DND-41 (cell line): Measurements from ENCODE around the gene PPP4C.
"Not testable (repeated sequence)": the region's sequence is repeated elsewhere in the genome, so short reads cannot be mapped to it uniquely, and the experiment has no call there.

ENCODE experiments used
- ATAC-seq: fragments of 200-7000 bp; cut with Tn5 transposase; 3 replicates; pipeline ENCODE4 v1.9.1; 2021; ENCODE audit warnings: low read depth; ENCODE audit not compliant: insufficient read depth
- DNase-seq: peaks from one replicate; pipeline ENCODE4 v3.0.0-alpha.2; 2020
- H2AFZ ChIP-seq: 2 replicates; pipeline ENCODE4 v1.6.0; 2012; ENCODE audit warnings: low read depth, low read length
- H3K27ac ChIP-seq: 2 replicates; pipeline ENCODE4 v1.5.1; 2012; ENCODE audit warnings: low read length, inconsistent platforms
- H3K27me3 ChIP-seq: fragments of 200-600 bp; sonication (generic); 2 replicates; pipeline ENCODE4 v1.6.0; 2012; ENCODE audit warnings: low read length, mild to moderate bottlenecking, inconsistent platforms; ENCODE audit not compliant: insufficient read depth, poor library complexity
- H3K36me3 ChIP-seq: 2 replicates; pipeline ENCODE4 v1.5.1; 2012; ENCODE audit warnings: low read length, inconsistent platforms; ENCODE audit not compliant: insufficient read depth
- H3K4me1 ChIP-seq: 2 replicates; pipeline ENCODE4 v1.5.1; 2012; ENCODE audit warnings: mild to moderate bottlenecking, low read length; ENCODE audit not compliant: insufficient read depth
- H3K4me2 ChIP-seq: 2 replicates; pipeline ENCODE4 v1.6.0; 2012; ENCODE audit warnings: mild to moderate bottlenecking, moderate library complexity, low read length, inconsistent platforms; ENCODE audit not compliant: insufficient read depth
- H3K4me3 ChIP-seq, 2 experiments: fragments of 200-600 bp in 1 of 2; shearing (Covaris generic) in 1 of 2; 2 replicates each; pipeline ENCODE4 v1.5.1; 2012 to 2016; ENCODE audit warnings: inconsistent platforms in 2 of 2, low read length in 2 of 2, mild to moderate bottlenecking in 2 of 2, low read depth in 1 of 2, moderate library complexity in 1 of 2
- H3K79me2 ChIP-seq: 2 replicates; pipeline ENCODE4 v1.6.0; 2012; ENCODE audit warnings: low read length, inconsistent platforms; ENCODE audit not compliant: insufficient read depth
- H3K9ac ChIP-seq: 2 replicates; pipeline ENCODE4 v1.6.0; 2012; ENCODE audit warnings: low read depth, mild to moderate bottlenecking, inconsistent platforms, low read length, moderate library complexity
- H3K9me3 ChIP-seq: 2 replicates; pipeline ENCODE4 v1.5.1; 2012; ENCODE audit warnings: low read length, moderate library complexity, mild to moderate bottlenecking, inconsistent platforms; ENCODE audit not compliant: insufficient read depth, severe bottlenecking
- H4K20me1 ChIP-seq: 2 replicates; pipeline ENCODE4 v1.6.0; 2012; ENCODE audit warnings: low read length; ENCODE audit not compliant: insufficient read depth
- EZH2 ChIP-seq: IDR thresholded peaks from 3 replicates; pipeline ENCODE4 v1.6.1; 2012; ENCODE audit warnings: borderline replicate concordance, low read depth, mild to moderate bottlenecking, moderate library complexity, low read length, inconsistent platforms; ENCODE audit not compliant: severe bottlenecking
- TF ChIP-seq, protein P1 (sequence below): IDR thresholded peaks from 2 replicates; pipeline ENCODE4 v1.5.1; 2012; ENCODE audit warnings: borderline replicate concordance, low read length, moderate library complexity, mild to moderate bottlenecking; ENCODE audit not compliant: poor library complexity, severe bottlenecking; ENCODE audit errors: extremely low read depth

Gene PPP4C

DNA sequence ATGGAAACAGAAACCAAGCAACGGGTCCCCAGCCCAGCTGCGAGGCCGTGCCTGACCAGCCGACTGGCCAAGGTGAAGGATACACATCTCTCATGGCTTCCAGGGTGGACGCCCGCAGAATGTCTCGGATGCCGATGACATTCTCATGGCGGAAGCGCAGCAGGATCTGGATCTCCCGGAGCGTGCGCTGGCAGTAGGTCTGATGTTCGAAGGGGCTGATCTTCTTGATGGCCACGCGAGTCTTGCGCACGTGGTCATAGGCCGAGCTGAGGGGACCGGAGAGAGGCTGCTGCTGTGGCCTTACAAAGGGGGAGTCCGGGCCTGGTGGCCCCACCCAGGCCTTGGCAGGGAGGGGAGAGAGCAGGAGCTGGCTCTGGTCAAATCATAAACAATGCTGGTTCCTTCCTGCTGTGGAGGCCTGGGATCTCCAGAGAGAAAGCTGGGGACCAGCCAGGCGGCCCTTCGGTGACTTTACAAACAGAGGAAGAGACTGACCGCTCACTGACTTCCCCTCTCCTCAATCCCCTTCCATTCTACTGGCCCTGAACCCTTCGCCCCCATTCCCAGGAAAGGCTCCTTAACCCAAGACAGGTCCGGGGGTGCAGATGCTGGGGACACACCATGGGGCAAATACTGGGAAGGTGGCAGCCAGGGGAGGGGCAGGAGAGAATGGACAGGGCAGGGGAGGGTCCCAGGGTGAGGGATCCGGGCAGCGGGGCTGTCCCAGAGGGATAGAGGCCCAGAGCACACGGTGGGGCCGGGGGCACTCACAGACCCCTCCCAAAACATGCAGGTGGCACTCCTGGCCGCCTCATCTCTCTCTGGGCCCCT is 46.2 kb downstream of the PPP4C start:
- no peaks in the 10 kb centered on the region for H3K27me3 ChIP-seq
- H3K36me3 ChIP-seq, result peaks cover 31% of the 10 kb centered on the region
- H3K4me2 ChIP-seq, result peak overlapping the region; percentile 95
- H4K20me1 ChIP-seq, result no peaks in the 10 kb centered on the region
- peaks cover 19% of the 10 kb centered on the region for H3K4me1 ChIP-seq
- ATAC-seq, result no peak
- peak overlapping the region; percentile 75 to 80; a peak in 3 of 4 replicates for H3K4me3 ChIP-seq
- peak overlapping the region; percentile 70 for H3K27ac ChIP-seq
- peak overlapping the region; percentile 97 for H3K9ac ChIP-seq
- no peak for TF ChIP-seq EZH2
- TF ChIP-seq, protein P1, sequence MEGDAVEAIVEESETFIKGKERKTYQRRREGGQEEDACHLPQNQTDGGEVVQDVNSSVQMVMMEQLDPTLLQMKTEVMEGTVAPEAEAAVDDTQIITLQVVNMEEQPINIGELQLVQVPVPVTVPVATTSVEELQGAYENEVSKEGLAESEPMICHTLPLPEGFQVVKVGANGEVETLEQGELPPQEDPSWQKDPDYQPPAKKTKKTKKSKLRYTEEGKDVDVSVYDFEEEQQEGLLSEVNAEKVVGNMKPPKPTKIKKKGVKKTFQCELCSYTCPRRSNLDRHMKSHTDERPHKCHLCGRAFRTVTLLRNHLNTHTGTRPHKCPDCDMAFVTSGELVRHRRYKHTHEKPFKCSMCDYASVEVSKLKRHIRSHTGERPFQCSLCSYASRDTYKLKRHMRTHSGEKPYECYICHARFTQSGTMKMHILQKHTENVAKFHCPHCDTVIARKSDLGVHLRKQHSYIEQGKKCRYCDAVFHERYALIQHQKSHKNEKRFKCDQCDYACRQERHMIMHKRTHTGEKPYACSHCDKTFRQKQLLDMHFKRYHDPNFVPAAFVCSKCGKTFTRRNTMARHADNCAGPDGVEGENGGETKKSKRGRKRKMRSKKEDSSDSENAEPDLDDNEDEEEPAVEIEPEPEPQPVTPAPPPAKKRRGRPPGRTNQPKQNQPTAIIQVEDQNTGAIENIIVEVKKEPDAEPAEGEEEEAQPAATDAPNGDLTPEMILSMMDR, result no peak
- no peaks in the 10 kb centered on the region for H3K9me3 ChIP-seq
- H3K79me2 ChIP-seq, result peaks cover 20% of the 10 kb centered on the region
- DNase-seq, result no peak
- peak overlapping the region; percentile 78 for H2AFZ ChIP-seq

DNA sequence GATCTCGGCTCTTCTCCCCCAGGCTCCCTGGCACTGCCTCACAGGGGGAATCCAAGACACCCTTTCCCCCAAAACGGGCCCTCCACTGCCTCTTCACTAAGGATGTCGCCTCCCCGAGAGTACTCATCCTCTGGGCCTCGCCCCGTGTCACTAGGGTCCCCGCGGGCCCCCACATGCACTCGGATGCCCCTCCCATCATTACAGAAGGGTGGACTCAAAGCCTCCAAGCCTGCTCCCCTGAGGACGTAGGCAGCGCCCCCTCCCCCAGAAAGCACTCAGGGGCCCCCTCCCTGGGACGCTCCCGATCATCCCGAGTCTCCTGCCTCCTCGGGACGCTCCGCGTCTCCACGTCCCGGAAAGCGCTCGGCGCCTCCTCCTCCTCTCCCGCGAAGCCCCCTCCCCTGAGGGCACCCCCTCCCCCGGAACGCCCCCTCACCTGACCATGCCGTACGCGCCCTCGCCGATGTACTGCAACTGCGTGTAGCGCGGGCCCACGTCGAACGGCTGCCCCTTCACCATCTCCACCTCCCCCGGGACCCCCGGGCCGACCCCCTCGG is 46.9 kb downstream of the PPP4C start:
- TF ChIP-seq EZH2, result no peak
- TF ChIP-seq, protein P1, result peak; percentile 4
- no peak for DNase-seq

DNA sequence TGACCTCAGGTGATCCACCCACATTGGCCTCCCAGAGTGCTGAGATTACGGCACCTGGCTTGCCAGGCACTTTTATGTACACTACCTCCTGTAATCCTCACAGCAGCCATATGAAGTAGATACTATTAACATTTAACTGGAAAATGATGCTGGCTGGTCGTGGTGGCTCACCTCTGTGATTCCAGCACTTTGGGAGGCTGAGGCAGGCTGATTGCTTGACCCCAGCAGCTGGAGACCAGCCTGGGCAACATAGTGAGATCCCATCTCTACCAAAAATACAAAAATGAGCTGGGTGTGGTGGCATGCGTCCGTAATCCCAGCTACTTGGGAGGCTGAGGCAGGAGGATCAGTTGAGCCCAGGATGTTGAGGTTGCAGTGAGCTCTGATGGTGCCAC is 49.2 kb downstream of the PPP4C start:
- DNase-seq (no peak), ATAC-seq (no peak)
- Histone ChIP-seq H3K27me3 (no peaks in the 10 kb centered on the region), H3K4me1 (peaks cover 24% of the 10 kb centered on the region), H3K9me3 (no peaks in the 10 kb centered on the region), H3K79me2 (peaks cover 20% of the 10 kb centered on the region), H3K4me3 (no peak overlapping the region), H3K4me2 (no peak overlapping the region), H3K9ac (no peak overlapping the region), H3K36me3 (peaks cover 6% of the 10 kb centered on the region; the same call in 1 of the 2 replicates), H4K20me1 (no peaks in the 10 kb centered on the region), H3K27ac (no peak overlapping the region), H2AFZ (no peak overlapping the region)
- TF ChIP-seq, protein P1, result no peak
- no peak for TF ChIP-seq EZH2

More for the DNA sequence above, 46.9 kb downstream of the PPP4C start:
- Histone ChIP-seq H3K4me2 (peak overlapping the region; percentile 95), H3K27me3 (no peaks in the 10 kb centered on the region), H4K20me1 (no peaks in the 10 kb centered on the region), H3K9me3 (no peaks in the 10 kb centered on the region), H3K4me3 (peak overlapping the region; percentile 75 to 80; a peak in 3 of 4 replicates), H3K79me2 (peaks cover 20% of the 10 kb centered on the region), H3K27ac (peak overlapping the region; percentile 70), H3K9ac (peak overlapping the region; percentile 97), H3K36me3 (peaks cover 24% of the 10 kb centered on the region), H3K4me1 (peaks cover 19% of the 10 kb centered on the region), H2AFZ (peak overlapping the region; percentile 78)
- ATAC-seq, result peak; percentile 58

DNA sequence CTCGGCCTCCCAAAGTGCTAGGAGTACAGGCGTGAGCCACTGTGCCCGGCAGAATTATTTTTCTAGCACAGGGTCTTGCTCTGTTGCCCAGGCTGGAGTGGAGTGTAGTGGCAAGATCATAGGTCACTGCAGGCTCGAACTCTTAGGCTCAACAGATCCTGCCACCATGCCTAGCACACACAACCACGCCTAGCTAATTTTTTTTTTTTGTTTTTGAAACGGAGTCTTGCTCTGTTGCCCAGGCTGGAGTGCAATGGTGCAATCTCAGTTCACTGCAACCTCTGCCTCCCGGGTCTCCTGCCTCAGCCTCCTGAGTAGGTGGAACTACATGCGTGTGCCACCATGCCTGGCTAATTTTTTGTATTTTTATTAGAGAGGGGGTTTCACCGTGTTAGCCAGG is 49.9 kb downstream of the PPP4C start:
- H4K20me1 ChIP-seq, H3K4me2 ChIP-seq, H3K36me3 ChIP-seq, H3K27me3 ChIP-seq, H2AFZ ChIP-seq, H3K9me3 ChIP-seq, H3K9ac ChIP-seq, DNase-seq, H3K4me3 ChIP-seq, ATAC-seq, H3K27ac ChIP-seq: not testable (repeated sequence)
- Histone ChIP-seq H3K79me2 (peaks cover 20% of the 10 kb centered on the region), H3K4me1 (peaks cover 32% of the 10 kb centered on the region)
